OCI-LY3 (cell line): ENCODE results near the gene ZDHHC14.
A peak's percentile ranks its signal among the peaks of the same experiment; 100 is the strongest.

ENCODE experiments used
- H2AFZ ChIP-seq: fragments of 200-600, 300-600 bp; shearing (Covaris generic); 2 replicates; pipeline ENCODE4 v1.6.0; 2014; ENCODE audit warnings: antibody characterized with exemption, low read depth, low read length
- H3K27ac ChIP-seq: fragments of 200-600, 300-600 bp; sonication (generic); 2 replicates; pipeline ENCODE4 v1.5.1; 2014; ENCODE audit warnings: mild to moderate bottlenecking, low read length, moderate library complexity, mixed read lengths
- H3K27me3 ChIP-seq: fragments of 200-600, 300-600 bp; sonication (generic); 2 replicates; pipeline ENCODE4 v1.6.1; 2014; ENCODE audit warnings: low read depth, low read length, mixed read lengths
- H3K36me3 ChIP-seq: fragments of 200-600, 300-600 bp; sonication (generic); replicated peaks from 2 replicates; pipeline ENCODE3; 2014; ENCODE audit warnings: low read depth, low read length, mixed read lengths
- H3K4me1 ChIP-seq: fragments of 300-600, 200-600 bp; sonication (generic); 2 replicates; pipeline ENCODE4 v1.6.1; 2014; ENCODE audit warnings: low read length, mixed read lengths
- H3K4me2 ChIP-seq: fragments of 200-600, 300-600 bp; sonication (generic); 2 replicates; pipeline ENCODE4 v1.6.1; 2014; ENCODE audit warnings: low read length, mixed read lengths
- H3K4me3 ChIP-seq: fragments of 300-600, 200-600 bp; sonication (generic); 2 replicates; pipeline ENCODE4 v1.5.1; 2014; ENCODE audit warnings: antibody characterized with exemption, mild to moderate bottlenecking, low read length, moderate library complexity
- H3K79me2 ChIP-seq: fragments of 300-600, 200-600 bp; shearing (Covaris generic); 2 replicates; pipeline ENCODE4 v1.6.1; 2014; ENCODE audit warnings: mild to moderate bottlenecking, low read length, mixed read lengths
- H3K9ac ChIP-seq: fragments of 300-600, 200-600 bp; shearing (Covaris generic); 2 replicates; pipeline ENCODE4 v1.6.0; 2014; ENCODE audit warnings: mild to moderate bottlenecking, low read length, moderate library complexity
- H3K9me3 ChIP-seq: fragments of 200-600, 300-600 bp; shearing (Covaris generic); 2 replicates; pipeline ENCODE4 v1.6.1; 2014; ENCODE audit warnings: low read length, mixed read lengths; ENCODE audit not compliant: insufficient read depth
- H4K20me1 ChIP-seq: fragments of 200-600, 300-600 bp; sonication (generic); 2 replicates; pipeline ENCODE4 v1.6.1; 2016; ENCODE audit warnings: low read length, mixed read lengths; ENCODE audit not compliant: insufficient read depth
- EZH2phosphoT487 ChIP-seq: fragments of 200-600 bp; shearing (Covaris generic); IDR thresholded peaks from 2 replicates; pipeline ENCODE4 v1.6.1; 2018; ENCODE audit warnings: antibody characterized with exemption, mixed run types, low read depth
- TF ChIP-seq, protein P1 (sequence below): fragments of 200-600, 300-600 bp; sonication (generic); IDR thresholded peaks from 2 replicates; pipeline ENCODE4 v1.5.1; 2014; ENCODE audit warnings: antibody characterized with exemption, low read length, low read depth

Gene ZDHHC14

DNA sequence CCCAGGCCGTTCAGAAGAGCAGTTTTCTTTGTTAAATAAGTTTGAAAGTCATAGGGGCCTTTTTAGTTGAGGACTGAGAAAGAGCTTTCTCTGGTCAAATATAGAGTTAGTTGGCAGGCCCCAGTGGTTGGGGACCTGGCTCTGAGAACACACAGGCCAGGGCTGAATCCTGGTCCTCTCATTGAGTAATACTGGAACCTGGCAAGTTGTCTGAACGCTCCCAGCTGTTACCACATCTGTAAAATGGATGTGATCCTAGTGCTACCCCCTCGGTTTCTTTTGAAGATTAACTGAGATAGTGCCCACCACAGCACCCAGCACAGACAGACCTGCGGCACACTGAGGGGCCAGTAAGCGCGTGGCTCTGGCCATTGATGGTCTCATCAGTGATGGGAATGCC lies 215.5 kb downstream of the ZDHHC14 start:
- H3K4me3 ChIP-seq, result no peak overlapping the region
- no peaks in the 10 kb centered on the region for H3K9me3 ChIP-seq
- TF ChIP-seq EZH2phosphoT487, result no peak
- TF ChIP-seq, protein P1, sequence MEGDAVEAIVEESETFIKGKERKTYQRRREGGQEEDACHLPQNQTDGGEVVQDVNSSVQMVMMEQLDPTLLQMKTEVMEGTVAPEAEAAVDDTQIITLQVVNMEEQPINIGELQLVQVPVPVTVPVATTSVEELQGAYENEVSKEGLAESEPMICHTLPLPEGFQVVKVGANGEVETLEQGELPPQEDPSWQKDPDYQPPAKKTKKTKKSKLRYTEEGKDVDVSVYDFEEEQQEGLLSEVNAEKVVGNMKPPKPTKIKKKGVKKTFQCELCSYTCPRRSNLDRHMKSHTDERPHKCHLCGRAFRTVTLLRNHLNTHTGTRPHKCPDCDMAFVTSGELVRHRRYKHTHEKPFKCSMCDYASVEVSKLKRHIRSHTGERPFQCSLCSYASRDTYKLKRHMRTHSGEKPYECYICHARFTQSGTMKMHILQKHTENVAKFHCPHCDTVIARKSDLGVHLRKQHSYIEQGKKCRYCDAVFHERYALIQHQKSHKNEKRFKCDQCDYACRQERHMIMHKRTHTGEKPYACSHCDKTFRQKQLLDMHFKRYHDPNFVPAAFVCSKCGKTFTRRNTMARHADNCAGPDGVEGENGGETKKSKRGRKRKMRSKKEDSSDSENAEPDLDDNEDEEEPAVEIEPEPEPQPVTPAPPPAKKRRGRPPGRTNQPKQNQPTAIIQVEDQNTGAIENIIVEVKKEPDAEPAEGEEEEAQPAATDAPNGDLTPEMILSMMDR, result no peak
- no peak overlapping the region for H3K9ac ChIP-seq
- H3K36me3 ChIP-seq, result no peaks in the 10 kb centered on the region
- no peaks in the 10 kb centered on the region for H4K20me1 ChIP-seq
- H2AFZ ChIP-seq, result no peak overlapping the region
- H3K4me2 ChIP-seq, result no peak overlapping the region
- no peaks in the 10 kb centered on the region for H3K27me3 ChIP-seq
- no peaks in the 10 kb centered on the region for H3K79me2 ChIP-seq
- no peaks in the 10 kb centered on the region for H3K4me1 ChIP-seq
- no peak overlapping the region for H3K27ac ChIP-seq

DNA sequence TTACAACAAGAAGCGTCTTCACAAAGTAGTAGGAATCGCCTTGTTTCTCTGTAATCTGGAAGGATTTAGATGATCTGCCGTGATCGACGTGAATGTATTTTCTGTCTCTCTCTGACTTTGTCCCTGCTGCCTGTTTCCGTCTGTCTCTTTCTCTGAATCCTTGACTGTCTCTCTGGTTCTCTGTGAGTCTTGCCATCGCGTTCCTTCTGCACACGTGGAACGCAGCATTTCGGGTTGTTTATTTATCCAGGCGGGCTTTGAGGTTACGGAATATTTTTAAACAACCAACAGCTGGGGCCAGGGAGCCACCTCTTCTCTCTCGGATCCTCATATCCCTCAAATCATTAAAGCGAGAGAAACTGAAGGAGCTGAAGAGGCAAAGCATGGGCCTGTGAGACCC lies 215.9 kb downstream of the ZDHHC14 start:
- no peak overlapping the region for H3K9ac ChIP-seq
- H3K4me3 ChIP-seq, result no peak overlapping the region
- H2AFZ ChIP-seq, result no peak overlapping the region
- H3K27me3 ChIP-seq, result no peaks in the 10 kb centered on the region
- no peak overlapping the region for H3K27ac ChIP-seq
- H3K36me3 ChIP-seq, result no peaks in the 10 kb centered on the region
- no peak overlapping the region for H3K4me2 ChIP-seq
- H4K20me1 ChIP-seq, result no peaks in the 10 kb centered on the region
- TF ChIP-seq EZH2phosphoT487, result no peak
- TF ChIP-seq, protein P1, result no peak
- no peaks in the 10 kb centered on the region for H3K79me2 ChIP-seq
- no peaks in the 10 kb centered on the region for H3K4me1 ChIP-seq
- no peaks in the 10 kb centered on the region for H3K9me3 ChIP-seq

DNA sequence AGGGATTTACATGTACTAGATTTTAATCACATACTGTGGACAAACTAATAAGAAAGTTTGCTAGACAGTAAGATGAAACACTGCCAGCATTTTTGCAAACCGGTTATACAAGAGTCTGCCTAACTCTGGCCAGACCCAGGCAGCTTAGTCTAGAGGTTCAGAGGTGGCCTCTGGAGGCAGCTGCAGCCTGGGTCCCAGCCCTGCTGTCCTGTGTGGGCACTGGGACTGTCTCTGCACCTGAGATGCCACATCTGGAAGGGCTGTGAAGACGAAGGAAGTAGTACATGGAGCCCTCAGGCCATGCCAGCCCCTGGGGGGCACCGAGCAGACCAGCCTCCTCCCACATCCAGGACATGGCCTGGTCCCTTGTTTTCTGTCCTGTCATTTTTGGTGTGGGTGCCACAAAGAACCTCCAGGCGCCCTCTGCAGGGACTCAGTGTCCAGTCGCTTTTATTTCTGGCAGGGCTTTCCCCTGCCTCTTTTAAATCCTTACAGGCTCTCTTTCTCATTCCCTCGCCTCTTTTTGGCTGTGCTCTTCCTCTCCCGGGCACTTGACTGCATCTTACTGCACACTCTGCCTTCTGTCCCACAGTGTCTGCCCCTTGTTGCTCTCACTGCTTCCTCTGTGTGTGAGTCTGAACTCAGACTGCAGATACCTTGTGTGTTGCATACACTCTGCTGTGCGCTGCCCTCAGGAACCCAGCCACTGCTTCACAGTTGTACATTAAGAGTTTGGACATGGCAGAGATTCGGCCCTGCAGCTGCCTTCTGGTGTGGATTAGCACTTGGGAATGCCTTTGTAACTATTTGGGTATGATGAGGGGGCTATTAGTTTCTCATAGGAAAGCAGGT lies 216.7 kb downstream of the ZDHHC14 start:
- Histone ChIP-seq H3K4me1 (no peaks in the 10 kb centered on the region), H3K27ac (no peak overlapping the region), H3K4me3 (no peak overlapping the region), H3K36me3 (no peaks in the 10 kb centered on the region), H2AFZ (no peak overlapping the region), H3K27me3 (no peaks in the 10 kb centered on the region), H3K79me2 (no peaks in the 10 kb centered on the region), H3K9ac (no peak overlapping the region), H3K4me2 (no peak overlapping the region), H3K9me3 (no peaks in the 10 kb centered on the region), H4K20me1 (no peaks in the 10 kb centered on the region)
- no peak for TF ChIP-seq EZH2phosphoT487
- TF ChIP-seq, protein P1, result peak; percentile 61

DNA sequence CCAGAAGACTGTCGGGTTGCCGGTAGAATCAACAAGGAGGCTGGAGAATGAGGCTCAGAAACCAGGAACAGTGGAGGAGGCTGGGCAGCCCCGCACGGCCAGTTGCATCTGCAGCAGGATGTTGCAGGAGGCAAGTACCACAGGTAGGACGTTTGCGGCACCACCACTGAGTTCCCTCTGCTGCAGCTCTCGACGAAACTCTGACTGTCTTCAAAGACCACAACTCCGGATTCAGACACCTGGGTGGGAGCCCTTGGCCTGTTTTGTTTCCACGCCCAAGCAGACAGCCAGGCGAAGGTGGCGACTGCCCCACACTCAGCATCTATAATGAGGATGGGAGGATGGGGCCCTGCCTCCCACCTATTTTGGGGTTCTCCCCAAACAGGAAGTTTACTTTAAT lies 218.2 kb downstream of the ZDHHC14 start:
- no peak for TF ChIP-seq EZH2phosphoT487
- TF ChIP-seq, protein P1, result no peak

More for the DNA sequence above, 218.2 kb downstream of the ZDHHC14 start:
- no peaks in the 10 kb centered on the region for H3K4me1 ChIP-seq
- H3K4me3 ChIP-seq, result no peak overlapping the region
- H3K27ac ChIP-seq, result no peak overlapping the region
- H4K20me1 ChIP-seq, result no peaks in the 10 kb centered on the region
- H2AFZ ChIP-seq, result no peak overlapping the region
- no peak overlapping the region for H3K9ac ChIP-seq
- no peaks in the 10 kb centered on the region for H3K9me3 ChIP-seq
- H3K27me3 ChIP-seq, result no peaks in the 10 kb centered on the region
- no peak overlapping the region for H3K4me2 ChIP-seq
- H3K36me3 ChIP-seq, result no peaks in the 10 kb centered on the region
- no peaks in the 10 kb centered on the region for H3K79me2 ChIP-seq
